A549 (cell line): Measurements from ENCODE around the gene ZNF583. TPM values are rescaled to one million over a fixed set of nuclear protein-coding genes. Genes with fewer than 3 reads are reported as not detected.

Experiments
- ATAC-seq, 2 experiments: fragments of 200-7000 bp in 1 of 2; fragments of >200 bp in 1 of 2; cut with Nextera tagmentation in 1 of 2; cut with Tn5 transposase in 1 of 2; 3 replicates each; pipeline versions ENCODE4 v1.8.0 to v1.9.1; 2018 to 2020; ENCODE audit warnings: mild to moderate bottlenecking in 1 of 2, moderate library complexity in 1 of 2
- CTCF ChIA-PET: fragments of 300-600 bp; sonication (Branson Sonifier 250); formaldehyde crosslinking; extraction: SDS; loops from one replicate; lab custom pipeline; 2021; ENCODE audit warnings: antibody characterized with exemption, inconsistent platforms; lab: Yijun Ruan, JAX
- POLR2A ChIA-PET: fragments of 350-600 bp; formaldehyde crosslinking; extraction: SDS; loops from one replicate; lab custom pipeline; 2021; ENCODE audit warnings: antibody characterized with exemption, inconsistent platforms; lab: Yijun Ruan, JAX
- DNase-seq, 2 experiments: peaks; one replicate each; pipeline versions ENCODE4 v3.0.0 to v3.0.0-alpha.2; 2011 to 2016; ENCODE audit warnings: low read depth in 1 of 2, low spot score in 1 of 2
- FAIRE-seq: peaks from 2 replicates; lab custom pipeline; 2011; peaks lifted over from hg19 to GRCh38; lab: Jason Lieb, UNC
- H3K27ac ChIP-seq, 2 experiments: fragments of >200 bp; sonication (Bioruptor Twin); formaldehyde crosslinking; 3 replicates each; pipeline ENCODE4 v1.5.1; 2016 to 2017
- H3K4me1 ChIP-seq: fragments of >200 bp; sonication (Bioruptor Twin); formaldehyde crosslinking; 3 replicates; pipeline ENCODE4 v1.6.1; 2016
- H3K4me2 ChIP-seq: fragments of >200 bp; sonication (Bioruptor Twin); formaldehyde crosslinking; 3 replicates; pipeline ENCODE4 v1.6.1; 2016
- H3K4me3 ChIP-seq: fragments of >200 bp; sonication (Bioruptor Twin); formaldehyde crosslinking; 3 replicates; pipeline ENCODE4 v1.5.1; 2016
- H3K9me3 ChIP-seq: fragments of >200 bp; sonication (Bioruptor Twin); formaldehyde crosslinking; 3 replicates; pipeline ENCODE4 v1.6.1; 2016
- ATOH8 ChIP-seq: fragments of 250-450 bp; sonication (Bioruptor Pico); IDR thresholded peaks from 2 replicates; pipeline ENCODE4 v1.5.0; 2020; ENCODE audit warnings: low read depth, mild to moderate bottlenecking, moderate library complexity
- CBX2 ChIP-seq: fragments of 200-600 bp; sonication (generic); IDR thresholded peaks from 2 replicates; pipeline ENCODE4 v1.6.1; 2016; ENCODE audit warnings: low read depth, mild to moderate bottlenecking, borderline replicate concordance
- CHD4 ChIP-seq: fragments of 200-600 bp; sonication (generic); IDR thresholded peaks from 2 replicates; pipeline ENCODE4 v1.6.1; 2016; ENCODE audit warnings: antibody characterized with exemption, mild to moderate bottlenecking, borderline replicate concordance
- GATA3 ChIP-seq: IDR thresholded peaks from 2 replicates; pipeline ENCODE4 v1.6.1; 2012; ENCODE audit warnings: borderline replicate concordance
- HOXB5 ChIP-seq: fragments of 250-450 bp; sonication (Bioruptor Pico); IDR thresholded peaks from 2 replicates; pipeline ENCODE4 v1.5.0; 2020; ENCODE audit warnings: mild to moderate bottlenecking, moderate library complexity
- MAX ChIP-seq: IDR thresholded peaks from 2 replicates; pipeline ENCODE4 v1.6.1; 2012
- RAD21 ChIP-seq, 2 experiments: fragments of >200 bp in 1 of 2; sonication (Bioruptor Twin) in 1 of 2; formaldehyde crosslinking in 1 of 2; IDR thresholded peaks in 1 of 2; conservative IDR thresholded peaks in 1 of 2; 2 replicates in 1 of 2; 3 replicates in 1 of 2; pipeline ENCODE4 v1.6.1; 2012 to 2018; ENCODE audit warnings: inconsistent platforms in 1 of 2
- RARB ChIP-seq: fragments of 250-450 bp; sonication (Bioruptor Pico); IDR thresholded peaks from 2 replicates; pipeline ENCODE4 v1.8.0; 2021; ENCODE audit warnings: mild to moderate bottlenecking, moderate library complexity
- SREBF2 ChIP-seq: fragments of 450-650 bp; IDR thresholded peaks from 2 replicates; pipeline ENCODE4 v1.6.1; 2014; ENCODE audit warnings: mild to moderate bottlenecking, moderate library complexity
- TP53 ChIP-seq: fragments of 250-450 bp; sonication (Bioruptor Pico); IDR thresholded peaks from 2 replicates; pipeline ENCODE4 v1.5.0; 2021; ENCODE audit warnings: mild to moderate bottlenecking, moderate library complexity
- USF2 ChIP-seq: fragments of 450-650 bp; IDR thresholded peaks from 2 replicates; pipeline ENCODE4 v1.6.1; 2014; ENCODE audit warnings: antibody characterized with exemption
- ZNF302 ChIP-seq: fragments of 250-450 bp; sonication (Bioruptor Pico); IDR thresholded peaks from 2 replicates; pipeline ENCODE4 v1.9.0; 2021; ENCODE audit warnings: inconsistent platforms, mild to moderate bottlenecking, moderate library complexity
- WGBS: methylation state at CpG from one replicate; pipeline ENCODE4 v1.1.6; 2017; ENCODE audit errors: missing lambda C conversion rate; 5-methylcytosine and 5-hydroxymethylcytosine counted together
- polyA plus RNA-seq, 4 experiments: library from polyadenylated mRNA; depleted of rRNA in 3 of 4; stranded (reverse); fragments of >200 nt; fragmentation: RNase III in 1 of 4; extraction: RNeasy Plus Mini Kit Qiagen cat#74134 plus additional on column Dnase treatment in 1 of 4; gene quantifications; 2 replicates in 3 of 4; 3 replicates in 1 of 4; pipeline ENCODE4 v1.2.3, GENCODE V29; 2011 to 2017
- TF ChIP-seq, protein P1 (sequence below): IDR thresholded peaks from 2 replicates; pipeline ENCODE4 v1.6.1; 2012; ENCODE audit warnings: low read depth, borderline replicate concordance
- TF ChIP-seq, protein P2 (sequence below): fragments of 250-450 bp; sonication (Bioruptor Pico); IDR thresholded peaks from 2 replicates; pipeline ENCODE4 v1.5.0; 2021; ENCODE audit warnings: mild to moderate bottlenecking, moderate library complexity, borderline replicate concordance
- TF ChIP-seq, protein P3 (sequence below): fragments of 150-350 bp; IDR thresholded peaks from 2 replicates; pipeline ENCODE4 v1.6.1; 2014; ENCODE audit warnings: low read depth, mild to moderate bottlenecking, low read length

The ZNF583 gene
- polyA plus RNA-seq, 2 of the 4 experiments (the other 2 are of a cell fraction) = 2.9 to 4.8 TPM

- TF ChIP-seq, protein P1, sequence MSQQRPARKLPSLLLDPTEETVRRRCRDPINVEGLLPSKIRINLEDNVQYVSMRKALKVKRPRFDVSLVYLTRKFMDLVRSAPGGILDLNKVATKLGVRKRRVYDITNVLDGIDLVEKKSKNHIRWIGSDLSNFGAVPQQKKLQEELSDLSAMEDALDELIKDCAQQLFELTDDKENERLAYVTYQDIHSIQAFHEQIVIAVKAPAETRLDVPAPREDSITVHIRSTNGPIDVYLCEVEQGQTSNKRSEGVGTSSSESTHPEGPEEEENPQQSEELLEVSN = no peak; the same call in 1 of the 2 replicates
- TF ChIP-seq CBX2 = no peak
- TF ChIP-seq RARB = no peak
- TF ChIP-seq SREBF2 = no peak
- TF ChIP-seq RAD21 (conservative IDR thresholded peaks at IDR 0.05 in 1 of 2, IDR thresholded peaks at IDR 0.05 in 1 of 2) = peak; percentile 23 to 44; a peak in 3 of 5 replicates
- no peak for TF ChIP-seq ATOH8
- peak; percentile 45; the same call in 1 of the 2 replicates for TF ChIP-seq GATA3
- TF ChIP-seq, protein P2, sequence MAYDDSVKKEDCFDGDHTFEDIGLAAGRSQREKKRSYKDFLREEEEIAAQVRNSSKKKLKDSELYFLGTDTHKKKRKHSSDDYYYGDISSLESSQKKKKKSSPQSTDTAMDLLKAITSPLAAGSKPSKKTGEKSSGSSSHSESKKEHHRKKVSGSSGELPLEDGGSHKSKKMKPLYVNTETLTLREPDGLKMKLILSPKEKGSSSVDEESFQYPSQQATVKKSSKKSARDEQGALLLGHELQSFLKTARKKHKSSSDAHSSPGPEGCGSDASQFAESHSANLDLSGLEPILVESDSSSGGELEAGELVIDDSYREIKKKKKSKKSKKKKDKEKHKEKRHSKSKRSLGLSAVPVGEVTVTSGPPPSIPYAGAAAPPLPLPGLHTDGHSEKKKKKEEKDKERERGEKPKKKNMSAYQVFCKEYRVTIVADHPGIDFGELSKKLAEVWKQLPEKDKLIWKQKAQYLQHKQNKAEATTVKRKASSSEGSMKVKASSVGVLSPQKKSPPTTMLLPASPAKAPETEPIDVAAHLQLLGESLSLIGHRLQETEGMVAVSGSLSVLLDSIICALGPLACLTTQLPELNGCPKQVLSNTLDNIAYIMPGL (CRISPR knock-in tag) = 0 out of 2 replicates have a peak, but pooled peaks have one; percentile 44
- TF ChIP-seq CHD4 = no peak
These were observed 10.8 kb upstream of the ZNF583 start, which contains the start of gene ZNF582 (continued) for GRCh38 chr19:56393119-56394012.

GRCh38 chr19:56398809-56399208 lies 5.3 kb upstream of the ZNF583 start:
- Histone ChIP-seq H3K4me2 (no peak overlapping the region), H3K4me3 (no peak overlapping the region), H3K9me3 (peaks cover 88% of the 10 kb centered on the region), H3K4me1 (no peaks in the 10 kb centered on the region), H3K27ac (no peak overlapping the region)
- ChIA-PET CTCF (interaction anchor here (0.8 to 1.7 kb wide), 6 partner anchors 8 to 333 kb away, joined by 3 to 4 read pairs (median 3); no protein-coding TSS in a partner anchor), POLR2A (no interaction called here)
- 73% methylated on average over 5 of the region's 5 CpGs for WGBS
- ATAC-seq (no peak), FAIRE-seq (no peak), DNase-seq (no peak)
- TF ChIP-seq CHD4 = no peak
- TF ChIP-seq RAD21 (conservative IDR thresholded peaks at IDR 0.05 in 1 of 2, IDR thresholded peaks at IDR 0.05 in 1 of 2) = no peak
- TF ChIP-seq USF2 = no peak
- no peak for TF ChIP-seq TP53 (CRISPR knock-in tag)
- TF ChIP-seq, protein P1 = no peak
- no peak for TF ChIP-seq CBX2
- no peak for TF ChIP-seq MAX
- TF ChIP-seq HOXB5 (CRISPR knock-in tag) = no peak
- TF ChIP-seq, protein P3, sequence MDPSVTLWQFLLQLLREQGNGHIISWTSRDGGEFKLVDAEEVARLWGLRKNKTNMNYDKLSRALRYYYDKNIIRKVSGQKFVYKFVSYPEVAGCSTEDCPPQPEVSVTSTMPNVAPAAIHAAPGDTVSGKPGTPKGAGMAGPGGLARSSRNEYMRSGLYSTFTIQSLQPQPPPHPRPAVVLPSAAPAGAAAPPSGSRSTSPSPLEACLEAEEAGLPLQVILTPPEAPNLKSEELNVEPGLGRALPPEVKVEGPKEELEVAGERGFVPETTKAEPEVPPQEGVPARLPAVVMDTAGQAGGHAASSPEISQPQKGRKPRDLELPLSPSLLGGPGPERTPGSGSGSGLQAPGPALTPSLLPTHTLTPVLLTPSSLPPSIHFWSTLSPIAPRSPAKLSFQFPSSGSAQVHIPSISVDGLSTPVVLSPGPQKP = no peak
- TF ChIP-seq ZNF302 = no peak
